ENCODE data around the gene NDUFA8. TPM values are rescaled to one million over a fixed set of nuclear protein-coding genes. Genes with fewer than 3 reads are reported as not detected.
"Not testable (repeated sequence)": the region's sequence is repeated elsewhere in the genome, so short reads cannot be mapped to it uniquely, and the experiment has no call there.

NDUFA8 gene
- total RNA-seq, 1 experiment from 2014 or later = 168 TPM

GRCh38 chr9:122121391-122121790 lies 38.2 kb downstream of the NDUFA8 start:
- DNase-seq (ENCODE audit: low spot score) = no peak

- DNase-seq (ENCODE audit: low spot score) = no peak
These were observed 39.1 kb downstream of the NDUFA8 start for GRCh38 chr9:122120316-122121071.

- no peak for DNase-seq (ENCODE audit: low spot score)
These were observed 39.9 kb downstream of the NDUFA8 start for GRCh38 chr9:122119721-122120120.

GRCh38 chr9:122119166-122119521 lies 40.4 kb downstream of the NDUFA8 start:
- no peak for DNase-seq (ENCODE audit: low spot score)

GRCh38 chr9:122118343-122119165 lies 41.0 kb downstream of the NDUFA8 start:
- DNase-seq (ENCODE audit: low spot score) = no peak

- DNase-seq (ENCODE audit: low spot score) = not testable (repeated sequence)
These were observed 42.3 kb downstream of the NDUFA8 start for GRCh38 chr9:122117241-122117640.

- DNase-seq (ENCODE audit: low spot score) = no peak
These were observed 43.0 kb downstream of the NDUFA8 start for GRCh38 chr9:122116448-122117173.

- DNase-seq (ENCODE audit: low spot score) = no peak
These were observed 43.5 kb downstream of the NDUFA8 start for GRCh38 chr9:122116040-122116439.

- DNase-seq (ENCODE audit: low spot score) = no peak
These were observed 44.2 kb downstream of the NDUFA8 start for GRCh38 chr9:122115176-122116035.

- no peak for DNase-seq (ENCODE audit: low spot score)
These were observed 46.0 kb downstream of the NDUFA8 start for GRCh38 chr9:122113574-122113973.

- no peak for DNase-seq (ENCODE audit: low spot score)
These were observed 47.3 kb downstream of the NDUFA8 start for GRCh38 chr9:122112238-122112637.

- DNase-seq (ENCODE audit: low spot score) = no peak
These were observed 48.0 kb downstream of the NDUFA8 start for GRCh38 chr9:122111413-122112085.

GRCh38 chr9:122110100-122110833 lies 49.3 kb downstream of the NDUFA8 start:
- no peak for DNase-seq (ENCODE audit: low spot score)

GRCh38 chr9:122109035-122109813 lies 50.4 kb downstream of the NDUFA8 start:
- DNase-seq (ENCODE audit: low spot score) = no peak

- DNase-seq (ENCODE audit: low spot score) = no peak
These were observed 52.2 kb downstream of the NDUFA8 start for GRCh38 chr9:122107291-122107805.

GRCh38 chr9:122106576-122106975 lies 53.0 kb downstream of the NDUFA8 start:
- DNase-seq (ENCODE audit: low spot score) = no peak

- no peak for DNase-seq (ENCODE audit: low spot score)
These were observed 55.6 kb downstream of the NDUFA8 start for GRCh38 chr9:122103985-122104384.

- DNase-seq (ENCODE audit: low spot score) = no peak
These were observed 57.4 kb downstream of the NDUFA8 start for GRCh38 chr9:122102156-122102555.

- no peak for DNase-seq (ENCODE audit: low spot score)
These were observed 58.8 kb downstream of the NDUFA8 start for GRCh38 chr9:122100756-122101155.
